ENCODE data around the gene TRIM69.

TRIM69 gene

GRCh38 chr15:44811337-44811736 is 75.0 kb downstream of the TRIM69 start:
- no peak for DNase-seq

GRCh38 chr15:44812029-44812517 is 75.7 kb downstream of the TRIM69 start:
- no peak for DNase-seq

- no peak for DNase-seq
Observed at GRCh38 chr15:44813231-44813630, 76.9 kb downstream of the TRIM69 start.
